GM12874 (cell line): ENCODE measurements around the gene OR10AD1.

Experiments used
- CTCF ChIP-seq: IDR thresholded peaks from 2 replicates; pipeline ENCODE4 v1.5.1; 2011; ENCODE audit warnings: low read depth, mild to moderate bottlenecking, control low read depth, low read length, moderate library complexity; ENCODE audit not compliant: insufficient read depth

OR10AD1 gene

DNA sequence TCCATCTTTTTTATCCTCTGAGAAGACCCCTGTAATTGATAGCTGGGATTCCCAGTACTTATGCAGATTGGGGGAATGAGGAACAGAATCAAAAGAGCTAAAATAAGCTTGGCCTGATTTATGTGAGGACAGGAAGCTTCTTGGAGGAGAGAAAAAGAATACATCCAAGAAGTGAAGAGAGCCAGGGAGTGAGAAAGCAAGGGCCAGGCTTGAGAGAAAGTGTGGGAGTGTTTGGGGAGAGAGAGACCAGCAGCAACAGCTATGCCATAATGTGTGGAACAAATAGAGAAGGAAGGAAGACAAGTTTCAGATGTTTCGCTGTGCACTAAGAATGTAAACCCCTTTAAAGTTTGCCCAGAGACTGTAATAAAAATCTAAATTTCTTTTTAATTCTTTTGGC is 23.6 kb downstream of the OR10AD1 start:
- TF ChIP-seq CTCF: no peak

DNA sequence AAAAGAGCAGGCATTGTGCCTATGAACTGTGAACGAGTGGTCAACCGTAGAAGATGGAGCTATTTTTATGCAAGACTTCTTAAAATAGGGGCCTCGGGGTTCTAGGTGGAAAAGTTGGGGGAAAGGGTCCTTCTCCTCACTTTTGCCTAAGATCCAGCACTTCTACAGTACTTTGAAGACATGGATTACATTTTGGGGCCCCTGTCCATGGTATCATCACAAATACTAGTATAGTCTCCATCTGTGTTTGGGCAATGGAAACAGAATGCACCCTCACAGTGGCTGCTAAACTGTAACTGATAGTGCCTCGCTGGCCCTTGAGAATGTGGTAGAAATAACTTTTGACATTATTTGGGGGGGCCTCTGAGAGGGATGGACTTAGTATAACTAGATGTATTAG is 25.1 kb downstream of the OR10AD1 start:
- TF ChIP-seq CTCF: no peak

GRCh38 chr12:48176417-48176751 is 26.7 kb downstream of the OR10AD1 start:
- no peak for TF ChIP-seq CTCF

- TF ChIP-seq CTCF: no peak
Observed at GRCh38 chr12:48175613-48176416, 27.3 kb downstream of the OR10AD1 start.

- TF ChIP-seq CTCF: no peak
Observed at GRCh38 chr12:48169011-48169410, 34.1 kb downstream of the OR10AD1 start.

DNA sequence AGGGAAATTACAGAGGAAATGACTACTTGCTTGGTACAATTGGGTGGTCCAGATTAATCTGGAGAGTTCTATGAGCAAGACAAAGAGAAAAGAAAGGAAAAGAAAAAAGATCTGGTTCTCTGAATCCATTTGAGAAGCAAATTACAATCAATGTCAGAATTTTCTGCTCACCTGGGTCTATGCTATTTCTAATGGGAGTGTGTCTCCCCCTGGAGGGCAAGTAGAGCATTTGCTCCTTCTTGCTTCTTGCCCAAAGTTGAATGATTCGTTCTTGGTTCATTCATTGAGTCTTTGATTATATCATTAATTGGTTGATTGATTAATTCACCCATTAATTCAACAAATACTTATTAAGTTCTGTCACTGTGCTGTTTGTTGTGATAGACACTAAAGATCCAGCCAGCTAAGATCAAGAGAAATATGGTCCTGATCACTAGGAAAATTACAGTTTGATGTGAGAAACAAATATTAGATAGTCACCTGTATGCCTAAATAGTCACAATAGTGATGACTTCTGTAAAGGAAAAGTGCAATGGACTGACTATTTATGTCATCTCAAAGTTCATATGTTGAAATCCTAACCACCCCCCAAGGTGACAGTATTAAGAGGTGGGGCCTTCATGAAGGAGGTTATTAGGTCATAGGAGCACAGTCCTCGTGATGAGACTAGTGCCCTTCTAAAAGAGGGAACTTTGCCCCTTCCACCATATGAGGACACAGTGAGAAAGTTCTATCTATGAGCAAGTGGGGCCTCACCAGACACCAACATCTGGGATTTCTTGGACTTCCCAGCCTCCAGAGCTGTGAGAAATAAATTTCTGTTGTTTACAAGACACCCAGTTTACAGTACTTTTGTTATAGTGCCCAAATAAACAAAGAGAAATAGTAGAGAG is 37.8 kb downstream of the OR10AD1 start:
- peak; percentile 83 for TF ChIP-seq CTCF

DNA sequence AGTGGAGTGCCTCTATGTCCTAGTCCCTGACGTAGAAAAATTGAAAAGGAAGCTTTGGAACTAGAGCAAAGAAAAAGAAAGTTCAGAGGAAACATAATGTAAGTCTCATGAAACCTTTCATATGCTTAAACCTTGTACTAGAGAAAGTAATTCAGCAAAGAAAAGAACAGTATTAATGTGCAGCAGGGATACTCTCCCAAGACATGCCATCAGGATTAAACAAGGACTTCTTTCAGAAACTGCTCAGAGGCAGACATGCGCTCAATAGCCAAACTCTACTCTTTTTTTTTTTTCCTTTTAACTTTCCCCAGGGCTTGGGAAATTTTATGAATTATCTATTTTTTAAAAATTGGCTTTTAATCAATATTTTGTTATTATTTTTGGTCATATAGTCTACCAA is 38.6 kb downstream of the OR10AD1 start:
- no peak for TF ChIP-seq CTCF
